Natural killer cell (primary cell): ENCODE results near the gene THG1L. TPM values are rescaled to one million over a fixed set of nuclear protein-coding genes. Genes with fewer than 3 reads are reported as not detected.

ENCODE experiments used
- ATAC-seq, 3 donors: fragments of 150-1000 bp in 2 of 3; fragments of 200-7000 bp in 1 of 3; cut with Tn5 transposase; 1 replicate in 1 of 3; 2 replicates in 2 of 3; pipeline ENCODE4 v1.10.0; 2021; ENCODE audit warnings: mild to moderate bottlenecking in 2 of 3, moderate library complexity in 2 of 3
- DNase-seq, 2 donors: peaks; one replicate each; pipeline versions ENCODE4 v3.0.0 to v3.0.0-alpha.2; 2013 to 2021; ENCODE audit warnings: mixed read lengths in 1 of 2
- H3K27ac ChIP-seq: one replicate; pipeline ENCODE4 v1.5.1; 2013; ENCODE audit warnings: mild to moderate bottlenecking, low read length
- H3K27me3 ChIP-seq: one replicate; pipeline ENCODE4 v1.6.1; 2013; ENCODE audit warnings: low read length; ENCODE audit not compliant: control insufficient read depth, insufficient read depth
- H3K36me3 ChIP-seq: one replicate; pipeline ENCODE4 v1.6.1; 2013; ENCODE audit warnings: low read length; ENCODE audit not compliant: control insufficient read depth, insufficient read depth
- H3K4me1 ChIP-seq: one replicate; pipeline ENCODE4 v1.6.1; 2013; ENCODE audit warnings: low read length; ENCODE audit not compliant: control insufficient read depth, insufficient read depth
- H3K4me3 ChIP-seq: one replicate; pipeline ENCODE4 v1.5.1; 2013; ENCODE audit warnings: low read length
- H3K9me3 ChIP-seq: one replicate; pipeline ENCODE4 v1.6.1; 2013; ENCODE audit warnings: low read length; ENCODE audit not compliant: control insufficient read depth, insufficient read depth
- H3K27ac Mint-ChIP-seq, 2 donors: one replicate each; pipeline ENCODE4 v1.8.0; 2022; ENCODE audit warnings: mild to moderate bottlenecking in 2 of 2, mixed read lengths in 2 of 2, moderate library complexity in 1 of 2
- H3K27me3 Mint-ChIP-seq, 2 donors: one replicate each; pipeline ENCODE4 v1.8.0; 2022; ENCODE audit warnings: low read depth in 2 of 2, mixed read lengths in 2 of 2
- H3K36me3 Mint-ChIP-seq: one replicate; pipeline ENCODE4 v1.8.0; 2022; ENCODE audit warnings: mixed read lengths
- H3K4me1 Mint-ChIP-seq, 2 donors: one replicate each; pipeline ENCODE4 v1.8.0; 2022; ENCODE audit warnings: mixed read lengths in 2 of 2
- H3K4me3 Mint-ChIP-seq: one replicate; pipeline ENCODE4 v1.8.0; 2022; ENCODE audit warnings: mild to moderate bottlenecking, moderate library complexity, mixed read lengths
- H3K9me3 Mint-ChIP-seq, 2 donors: one replicate each; pipeline ENCODE4 v1.8.0; 2022; ENCODE audit warnings: mixed read lengths in 2 of 2
- WGBS: methylation state at CpG from one replicate; pipeline ENCODE4 v1.1.7; 2013; ENCODE audit warnings: missing lambda C conversion rate; ENCODE audit not compliant: insufficient coverage; 5-methylcytosine and 5-hydroxymethylcytosine counted together
- intact Hi-C: fragments of 100-400 bp; cut with micrococcal nuclease; formaldehyde crosslinking; loops from one replicate; pipeline ENCODE4 v1.14.2; 2022
- total RNA-seq, 4 donors: library from RNA; stranded (reverse); fragments of 120-200 nt in 1 of 4; gene quantifications; one replicate each; pipeline versions ENCODE4 v1.2.3 to v1.2.4, GENCODE V29; 2013 to 2022
- TF ChIP-seq, protein P1 (sequence below): fragments of 200-600 bp; IDR thresholded peaks from one replicate; pipeline ENCODE4 v1.8.0; 2022; ENCODE audit warnings: antibody characterized with exemption

THG1L gene
- total RNA-seq, 3 donors from 2014 or later (not counting 1 experiment from before 2014, with no cell fraction given), result 3.1 to 4.7 (median 3.5) TPM

DNA sequence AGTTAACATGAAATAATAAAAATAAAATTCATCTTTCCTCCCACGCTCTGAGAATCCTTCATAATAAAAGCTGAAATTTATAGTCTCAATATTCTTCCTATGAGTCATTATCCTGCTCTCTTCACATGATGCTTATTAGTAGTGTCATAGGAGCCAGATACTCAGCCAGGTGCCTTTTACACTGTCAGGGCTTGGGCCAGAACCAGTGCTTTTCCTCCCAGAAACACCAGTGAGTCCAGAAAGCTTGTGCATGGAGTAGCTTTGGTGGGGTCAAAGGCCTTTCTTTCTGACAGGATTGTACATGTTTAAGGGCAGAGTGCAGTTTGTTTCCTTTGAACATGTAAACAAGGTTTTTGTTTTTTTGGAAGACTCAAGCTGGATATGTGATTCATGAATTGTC is 19.1 kb downstream of the THG1L start:
- Histone ChIP-seq H3K4me1 (no peaks in the 10 kb centered on the region), H3K27me3 (no peaks in the 10 kb centered on the region), H3K9me3 (no peaks in the 10 kb centered on the region), H3K36me3 (peaks cover 16% of the 10 kb centered on the region), H3K27ac (no peak overlapping the region), H3K4me3 (no peak overlapping the region)
- no peak for ATAC-seq
- TF ChIP-seq, protein P1, sequence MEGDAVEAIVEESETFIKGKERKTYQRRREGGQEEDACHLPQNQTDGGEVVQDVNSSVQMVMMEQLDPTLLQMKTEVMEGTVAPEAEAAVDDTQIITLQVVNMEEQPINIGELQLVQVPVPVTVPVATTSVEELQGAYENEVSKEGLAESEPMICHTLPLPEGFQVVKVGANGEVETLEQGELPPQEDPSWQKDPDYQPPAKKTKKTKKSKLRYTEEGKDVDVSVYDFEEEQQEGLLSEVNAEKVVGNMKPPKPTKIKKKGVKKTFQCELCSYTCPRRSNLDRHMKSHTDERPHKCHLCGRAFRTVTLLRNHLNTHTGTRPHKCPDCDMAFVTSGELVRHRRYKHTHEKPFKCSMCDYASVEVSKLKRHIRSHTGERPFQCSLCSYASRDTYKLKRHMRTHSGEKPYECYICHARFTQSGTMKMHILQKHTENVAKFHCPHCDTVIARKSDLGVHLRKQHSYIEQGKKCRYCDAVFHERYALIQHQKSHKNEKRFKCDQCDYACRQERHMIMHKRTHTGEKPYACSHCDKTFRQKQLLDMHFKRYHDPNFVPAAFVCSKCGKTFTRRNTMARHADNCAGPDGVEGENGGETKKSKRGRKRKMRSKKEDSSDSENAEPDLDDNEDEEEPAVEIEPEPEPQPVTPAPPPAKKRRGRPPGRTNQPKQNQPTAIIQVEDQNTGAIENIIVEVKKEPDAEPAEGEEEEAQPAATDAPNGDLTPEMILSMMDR, result no peak
- H3K27ac Mint-ChIP-seq, result no peak overlapping the region
- intact Hi-C loops, result no loop called here
- peaks cover 7% of the 10 kb centered on the region for H3K36me3 Mint-ChIP-seq
- no peaks in the 10 kb centered on the region for H3K27me3 Mint-ChIP-seq
- H3K4me3 Mint-ChIP-seq, result no peak overlapping the region
- DNase-seq, result no peak
- WGBS, result no CpG with 5 or more reads among the region's 1 CpG
- H3K4me1 Mint-ChIP-seq, result peaks cover 3 to 4% of the 10 kb centered on the region in 2 donors
- H3K9me3 Mint-ChIP-seq, result no peaks in the 10 kb centered on the region

DNA sequence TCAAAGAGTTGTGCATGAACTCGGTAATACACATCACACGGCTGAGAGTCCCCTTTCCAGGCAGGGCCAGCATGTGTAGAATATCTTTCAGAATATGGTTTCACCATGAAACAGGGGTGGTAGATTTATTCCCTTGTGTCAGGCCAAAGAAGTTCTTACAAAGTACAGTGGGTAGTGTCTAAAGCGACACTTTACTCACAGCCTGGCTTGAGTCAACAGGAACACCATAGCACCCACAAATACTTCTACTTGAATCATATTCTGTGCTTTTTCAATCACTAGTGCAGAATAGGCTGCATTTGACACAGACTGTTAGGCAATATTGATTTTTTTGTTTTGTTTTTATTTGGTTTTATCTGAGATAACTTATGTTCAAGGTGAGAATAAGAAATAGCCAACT is 24.9 kb downstream of the THG1L start:
- H3K27me3 ChIP-seq, result no peaks in the 10 kb centered on the region
- no peaks in the 10 kb centered on the region for H3K4me1 ChIP-seq
- H3K36me3 ChIP-seq, result peaks cover 24% of the 10 kb centered on the region
- DNase-seq (no peak), ATAC-seq (peak in 1 of 3 donors; percentile 24)
- H3K4me3 ChIP-seq, result no peak overlapping the region
- intact Hi-C loops, result no loop called here
- no peak overlapping the region for H3K27ac Mint-ChIP-seq
- H3K27ac ChIP-seq, result no peak overlapping the region
- H3K4me3 Mint-ChIP-seq, result no peak overlapping the region
- 93% methylated on average over 3 of the region's 3 CpGs for WGBS
- H3K9me3 Mint-ChIP-seq, result no peaks in the 10 kb centered on the region
- H3K9me3 ChIP-seq, result no peaks in the 10 kb centered on the region
- no peaks in the 10 kb centered on the region for H3K27me3 Mint-ChIP-seq
- no peaks in the 10 kb centered on the region for H3K4me1 Mint-ChIP-seq
- TF ChIP-seq, protein P1, result no peak
- H3K36me3 Mint-ChIP-seq, result peaks cover 7% of the 10 kb centered on the region

- H3K4me1 ChIP-seq, result no peaks in the 10 kb centered on the region
- DNase-seq (no peak), ATAC-seq (no peak)
- peaks cover 17% of the 10 kb centered on the region for H3K36me3 ChIP-seq
- TF ChIP-seq, protein P1, result no peak
- no peak overlapping the region for H3K27ac Mint-ChIP-seq
- 88% methylated on average over 1 of the region's 1 CpG for WGBS
- H3K4me3 Mint-ChIP-seq, result no peak overlapping the region
- no peaks in the 10 kb centered on the region for H3K36me3 Mint-ChIP-seq
- no peak overlapping the region for H3K27ac ChIP-seq
- no peaks in the 10 kb centered on the region for H3K9me3 Mint-ChIP-seq
- H3K4me3 ChIP-seq, result no peak overlapping the region
- no peaks in the 10 kb centered on the region for H3K9me3 ChIP-seq
- no peaks in the 10 kb centered on the region for H3K27me3 ChIP-seq
- no peaks in the 10 kb centered on the region for H3K27me3 Mint-ChIP-seq
- H3K4me1 Mint-ChIP-seq, result no peaks in the 10 kb centered on the region
- intact Hi-C loops, result no loop called here
Observed at GRCh38 chr5:157758706-157759105, 27.5 kb downstream of the THG1L start.
